ENCODE measurements around the gene SLAIN2.
A peak's percentile ranks its signal among the peaks of the same experiment; 100 is the strongest.

The SLAIN2 gene

GRCh38 chr4:48410812-48411211 lies 69.5 kb downstream of the SLAIN2 start:
- H4K91ac ChIP-seq (ENCODE audit: low read length): no peak overlapping the region
- H2AK5ac ChIP-seq (ENCODE audit: low read length, severe bottlenecking): no peak overlapping the region
- no peak overlapping the region for H3K27ac ChIP-seq (ENCODE audit: low read length, poor library complexity, severe bottlenecking)
- no peak overlapping the region for H3K9ac ChIP-seq (ENCODE audit: low read length)
- no peak overlapping the region for H3K18ac ChIP-seq (ENCODE audit: low read depth in 1 of 2, low read length in 2 of 2)
- no peak overlapping the region for H2BK5ac ChIP-seq (ENCODE audit: low read depth, low read length, poor library complexity, severe bottlenecking)
- H3K9me3 ChIP-seq (ENCODE audit: control insufficient read depth, low read length): no peaks in the 10 kb centered on the region
- WGBS: 92% methylated on average over 7 of the region's 7 CpGs
- no peaks in the 10 kb centered on the region for H3K4me1 ChIP-seq (ENCODE audit: control insufficient read depth, insufficient read depth, low read depth, low read length)
- H3K79me1 ChIP-seq (replicated peaks; ENCODE audit: low read length, poor library complexity, severe bottlenecking): peaks cover 14% of the 10 kb centered on the region
- H3K4me2 ChIP-seq (ENCODE audit: low read length, poor library complexity, severe bottlenecking): no peak overlapping the region
- H3K36me3 ChIP-seq (ENCODE audit: control insufficient read depth in 1 of 2, insufficient read depth in 2 of 2, low read depth in 1 of 2, low read length in 2 of 2): peaks cover 10 to 33% of the 10 kb centered on the region in 2 experiments
- H3K27me3 ChIP-seq (ENCODE audit: control insufficient read depth in 1 of 2, insufficient read depth in 1 of 2, low read length in 2 of 2): no peaks in the 10 kb centered on the region
- H3K23ac ChIP-seq (ENCODE audit: low read length in 2 of 2): no peak overlapping the region
- no peak overlapping the region for H4K8ac ChIP-seq (ENCODE audit: low read length)
- H2BK12ac ChIP-seq (ENCODE audit: low read length in 2 of 2): no peak overlapping the region
- H3K4ac ChIP-seq (ENCODE audit: low read depth in 1 of 2, low read length in 2 of 2): no peak overlapping the region
- H2AFZ ChIP-seq (ENCODE audit: low read depth, low read length): no peak overlapping the region
- no peak overlapping the region for H2BK15ac ChIP-seq (ENCODE audit: low read depth, poor library complexity, severe bottlenecking)
- H3K4me3 ChIP-seq (ENCODE audit: insufficient read depth in 1 of 2, low read depth in 1 of 2, low read length in 2 of 2): no peak overlapping the region
- DNase-seq: no peak
- H3K14ac ChIP-seq (ENCODE audit: low read length in 2 of 2): no peak overlapping the region
- H2BK120ac ChIP-seq (ENCODE audit: low read depth, low read length): no peak overlapping the region

GRCh38 chr4:48420144-48420543 lies 78.8 kb downstream of the SLAIN2 start:
- no peak overlapping the region for H3K18ac ChIP-seq (ENCODE audit: low read depth in 1 of 2, low read length in 2 of 2)
- no peak overlapping the region for H2AK5ac ChIP-seq (ENCODE audit: low read length, severe bottlenecking)
- H3K4me2 ChIP-seq (ENCODE audit: low read length, poor library complexity, severe bottlenecking): no peak overlapping the region
- no peak overlapping the region for H4K8ac ChIP-seq (ENCODE audit: low read length)
- no peak overlapping the region for H3K27ac ChIP-seq (ENCODE audit: low read length, poor library complexity, severe bottlenecking)
- H2BK120ac ChIP-seq (ENCODE audit: low read depth, low read length): no peak overlapping the region
- H3K14ac ChIP-seq (ENCODE audit: low read length in 2 of 2): no peak overlapping the region
- H3K4me1 ChIP-seq (ENCODE audit: control insufficient read depth, insufficient read depth, low read depth, low read length): no peaks in the 10 kb centered on the region
- no peak for DNase-seq
- H3K4me3 ChIP-seq (ENCODE audit: insufficient read depth in 1 of 2, low read depth in 1 of 2, low read length in 2 of 2): no peak overlapping the region
- no peak overlapping the region for H4K91ac ChIP-seq (ENCODE audit: low read length)
- H2BK5ac ChIP-seq (ENCODE audit: low read depth, low read length, poor library complexity, severe bottlenecking): no peak overlapping the region
- peaks cover 5% of the 10 kb centered on the region for H3K9me3 ChIP-seq (ENCODE audit: control insufficient read depth, low read length)
- H3K23ac ChIP-seq (ENCODE audit: low read length in 2 of 2): no peak overlapping the region
- H3K36me3 ChIP-seq (ENCODE audit: control insufficient read depth in 1 of 2, insufficient read depth in 2 of 2, low read depth in 1 of 2, low read length in 2 of 2): peaks cover 4 to 52% of the 10 kb centered on the region in 2 experiments
- no peaks in the 10 kb centered on the region for H3K27me3 ChIP-seq (ENCODE audit: control insufficient read depth in 1 of 2, insufficient read depth in 1 of 2, low read length in 2 of 2)
- peak overlapping the region; percentile 18 for H2AFZ ChIP-seq (ENCODE audit: low read depth, low read length)
- peaks cover 14% of the 10 kb centered on the region for H3K79me1 ChIP-seq (replicated peaks; ENCODE audit: low read length, poor library complexity, severe bottlenecking)
- no peak overlapping the region for H2BK15ac ChIP-seq (ENCODE audit: low read depth, poor library complexity, severe bottlenecking)
- H3K4ac ChIP-seq (ENCODE audit: low read depth in 1 of 2, low read length in 2 of 2): no peak overlapping the region
- H2BK12ac ChIP-seq (ENCODE audit: low read length in 2 of 2): no peak overlapping the region
- 99% methylated on average over 5 of the region's 6 CpGs for WGBS
- H3K9ac ChIP-seq (ENCODE audit: low read length): no peak overlapping the region

- peaks cover 14% of the 10 kb centered on the region for H3K79me1 ChIP-seq (replicated peaks; ENCODE audit: low read length, poor library complexity, severe bottlenecking)
- H2BK15ac ChIP-seq (ENCODE audit: low read depth, poor library complexity, severe bottlenecking): no peak overlapping the region
- H2AK5ac ChIP-seq (ENCODE audit: low read length, severe bottlenecking): no peak overlapping the region
- 100% methylated on average over 2 of the region's 2 CpGs for WGBS
- no peak overlapping the region for H2BK12ac ChIP-seq (ENCODE audit: low read length in 2 of 2)
- H3K9ac ChIP-seq (ENCODE audit: low read length): no peak overlapping the region
- no peaks in the 10 kb centered on the region for H3K4me1 ChIP-seq (ENCODE audit: control insufficient read depth, insufficient read depth, low read depth, low read length)
- H3K4ac ChIP-seq (ENCODE audit: low read depth in 1 of 2, low read length in 2 of 2): no peak overlapping the region
- H3K4me2 ChIP-seq (ENCODE audit: low read length, poor library complexity, severe bottlenecking): no peak overlapping the region
- no peak overlapping the region for H3K4me3 ChIP-seq (ENCODE audit: insufficient read depth in 1 of 2, low read depth in 1 of 2, low read length in 2 of 2)
- H3K14ac ChIP-seq (ENCODE audit: low read length in 2 of 2): no peak overlapping the region
- no peak overlapping the region for H3K23ac ChIP-seq (ENCODE audit: low read length in 2 of 2)
- H2BK120ac ChIP-seq (ENCODE audit: low read depth, low read length): no peak overlapping the region
- no peak for DNase-seq
- H3K36me3 ChIP-seq (ENCODE audit: control insufficient read depth in 1 of 2, insufficient read depth in 2 of 2, low read depth in 1 of 2, low read length in 2 of 2): peaks cover 4 to 54% of the 10 kb centered on the region in 2 experiments
- H3K27me3 ChIP-seq (ENCODE audit: control insufficient read depth in 1 of 2, insufficient read depth in 1 of 2, low read length in 2 of 2): no peaks in the 10 kb centered on the region
- H2AFZ ChIP-seq (ENCODE audit: low read depth, low read length): no peak overlapping the region
- H4K8ac ChIP-seq (ENCODE audit: low read length): no peak overlapping the region
- H4K91ac ChIP-seq (ENCODE audit: low read length): no peak overlapping the region
- no peak overlapping the region for H3K18ac ChIP-seq (ENCODE audit: low read depth in 1 of 2, low read length in 2 of 2)
- H2BK5ac ChIP-seq (ENCODE audit: low read depth, low read length, poor library complexity, severe bottlenecking): no peak overlapping the region
- peaks cover 5% of the 10 kb centered on the region for H3K9me3 ChIP-seq (ENCODE audit: control insufficient read depth, low read length)
- H3K27ac ChIP-seq (ENCODE audit: low read length, poor library complexity, severe bottlenecking): no peak overlapping the region
Measured at GRCh38 chr4:48421101-48421500, 79.8 kb downstream of the SLAIN2 start.

- no CpG with 5 or more reads among the region's 2 CpGs for WGBS
Measured at GRCh38 chr4:48428926-48429325, 87.6 kb downstream of the SLAIN2 start.

More at GRCh38 chr4:48428926-48429325, 87.6 kb downstream of the SLAIN2 start:
- Histone ChIP-seq H3K79me1 (replicated peaks; ENCODE audit: low read length, poor library complexity, severe bottlenecking) (no peaks in the 10 kb centered on the region), H2BK15ac (ENCODE audit: low read depth, poor library complexity, severe bottlenecking) (no peak overlapping the region), H3K14ac (ENCODE audit: low read length in 2 of 2) (no peak overlapping the region), H2AK5ac (ENCODE audit: low read length, severe bottlenecking) (no peak overlapping the region), H3K4me1 (ENCODE audit: control insufficient read depth, insufficient read depth, low read depth, low read length) (no peaks in the 10 kb centered on the region), H2AFZ (ENCODE audit: low read depth, low read length) (no peak overlapping the region), H4K8ac (ENCODE audit: low read length) (no peak overlapping the region), H3K23ac (ENCODE audit: low read length in 2 of 2) (no peak overlapping the region), H3K4me3 (ENCODE audit: insufficient read depth in 1 of 2, low read depth in 1 of 2, low read length in 2 of 2) (no peak overlapping the region), H2BK5ac (ENCODE audit: low read depth, low read length, poor library complexity, severe bottlenecking) (no peak overlapping the region), H3K36me3 (ENCODE audit: control insufficient read depth in 1 of 2, insufficient read depth in 2 of 2, low read depth in 1 of 2, low read length in 2 of 2) (peaks cover 0 to 27% of the 10 kb centered on the region in 2 experiments), H3K27me3 (ENCODE audit: control insufficient read depth in 1 of 2, insufficient read depth in 1 of 2, low read length in 2 of 2) (no peaks in the 10 kb centered on the region), H3K4me2 (ENCODE audit: low read length, poor library complexity, severe bottlenecking) (no peak overlapping the region), H3K9me3 (ENCODE audit: control insufficient read depth, low read length) (no peaks in the 10 kb centered on the region), H2BK120ac (ENCODE audit: low read depth, low read length) (no peak overlapping the region), H3K9ac (ENCODE audit: low read length) (no peak overlapping the region), H3K18ac (ENCODE audit: low read depth in 1 of 2, low read length in 2 of 2) (no peak overlapping the region), H4K91ac (ENCODE audit: low read length) (no peak overlapping the region), H3K27ac (ENCODE audit: low read length, poor library complexity, severe bottlenecking) (no peak overlapping the region), H3K4ac (ENCODE audit: low read depth in 1 of 2, low read length in 2 of 2) (no peak overlapping the region), H2BK12ac (ENCODE audit: low read length in 2 of 2) (no peak overlapping the region)
- no peak for DNase-seq
